ENCODE results near the gene FLG2. TPM values are rescaled to one million over a fixed set of nuclear protein-coding genes. Genes with fewer than 3 reads are reported as not detected.

The FLG2 gene
- polyA plus RNA-seq (0.15 to 0.98 TPM (median 0.41 TPM) in 3 replicates), polyA minus RNA-seq (0.73 to 4.8 TPM (median 1.2 TPM) in 3 replicates)
- polyA plus RNA-seq (2011; ENCODE audit: low read depth), result 156 TPM
- polyA plus RNA-seq (2011; cell fraction: cytosol; rRNA removed), result 0.05 and 0.34 TPM in 2 replicates
- polyA plus RNA-seq (2011; cell fraction: nucleus; rRNA removed), result 1.0 and 2.8 TPM in 2 replicates
- polyA plus RNA-seq (2012; ENCODE audit: low replicate concordance), result 0.29 and 106 TPM in 2 replicates
- 0.19 TPM for polyA minus RNA-seq (2011; cell fraction: cytosol; rRNA and poly(A)+ RNA removed)
- polyA minus RNA-seq (2011; cell fraction: nucleus; rRNA and poly(A)+ RNA removed), result 3.7 and 6.6 TPM in 2 replicates

DNA sequence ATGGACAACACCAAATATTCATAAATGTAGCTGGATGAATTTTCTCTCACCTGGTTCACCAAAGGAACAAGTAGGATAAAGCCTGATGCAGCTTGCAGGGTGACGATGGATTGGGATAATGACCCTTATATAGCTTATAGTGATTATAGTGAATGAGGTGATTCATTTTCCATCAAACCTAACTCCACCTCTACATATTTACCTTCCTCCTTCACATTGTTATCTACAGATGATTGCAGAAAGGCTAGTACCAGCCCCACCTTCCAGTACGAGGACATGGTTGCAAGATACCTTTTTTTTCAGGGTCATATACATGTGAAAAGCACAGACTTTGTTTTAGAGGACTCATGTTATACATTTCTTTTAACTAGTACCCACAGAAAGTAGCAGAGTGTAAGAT is at the start of gene FLG2:
Gene FLG2 (minus strand): TSS at position 101 of the 400 bp plus-strand sequence. CDS start 1,122 bp downstream, outside the sequence.
- no peak for TF ChIP-seq EZH2 (IDR thresholded peaks at IDR 0.05; ENCODE audit: low read length)
- TF ChIP-seq, protein P1, sequence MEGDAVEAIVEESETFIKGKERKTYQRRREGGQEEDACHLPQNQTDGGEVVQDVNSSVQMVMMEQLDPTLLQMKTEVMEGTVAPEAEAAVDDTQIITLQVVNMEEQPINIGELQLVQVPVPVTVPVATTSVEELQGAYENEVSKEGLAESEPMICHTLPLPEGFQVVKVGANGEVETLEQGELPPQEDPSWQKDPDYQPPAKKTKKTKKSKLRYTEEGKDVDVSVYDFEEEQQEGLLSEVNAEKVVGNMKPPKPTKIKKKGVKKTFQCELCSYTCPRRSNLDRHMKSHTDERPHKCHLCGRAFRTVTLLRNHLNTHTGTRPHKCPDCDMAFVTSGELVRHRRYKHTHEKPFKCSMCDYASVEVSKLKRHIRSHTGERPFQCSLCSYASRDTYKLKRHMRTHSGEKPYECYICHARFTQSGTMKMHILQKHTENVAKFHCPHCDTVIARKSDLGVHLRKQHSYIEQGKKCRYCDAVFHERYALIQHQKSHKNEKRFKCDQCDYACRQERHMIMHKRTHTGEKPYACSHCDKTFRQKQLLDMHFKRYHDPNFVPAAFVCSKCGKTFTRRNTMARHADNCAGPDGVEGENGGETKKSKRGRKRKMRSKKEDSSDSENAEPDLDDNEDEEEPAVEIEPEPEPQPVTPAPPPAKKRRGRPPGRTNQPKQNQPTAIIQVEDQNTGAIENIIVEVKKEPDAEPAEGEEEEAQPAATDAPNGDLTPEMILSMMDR (optimal IDR thresholded peaks at IDR 0.05 in 1 of 3, IDR thresholded peaks at IDR 0.05 in 1 of 3, conservative IDR thresholded peaks at IDR 0.05 in 1 of 3; ENCODE audit: extremely low read depth in 1 of 3, insufficient read depth in 2 of 3, low read length in 3 of 3), result no peak
- no peak within 1 kb of the TSS for H3K4me2 ChIP-seq (ENCODE audit: control insufficient read depth, extremely low read depth, insufficient read depth, low read depth, low read length)
- no peaks in the 10 kb centered on the region for H3K79me2 ChIP-seq (ENCODE audit: control insufficient read depth, insufficient read depth, low read length)
- H3K27ac ChIP-seq (ENCODE audit: control insufficient read depth, insufficient read depth, low read length), result no peak within 1 kb of the TSS
- no peak within 1 kb of the TSS for H3K9ac ChIP-seq (ENCODE audit: control insufficient read depth, extremely low read depth, insufficient read depth, low read length)
- DNase-seq (ENCODE audit: low read depth, low spot score) (no peak), FAIRE-seq (no peak)
- no peak within 1 kb of the TSS for H2AFZ ChIP-seq (ENCODE audit: control insufficient read depth, low read length)
- no peaks in the 10 kb centered on the region for H3K27me3 ChIP-seq (ENCODE audit: control insufficient read depth, extremely low read depth, insufficient read depth, low read length)
- H3K36me3 ChIP-seq (ENCODE audit: control insufficient read depth in 2 of 2, extremely low read depth in 1 of 2, insufficient read depth in 2 of 2, low read length in 2 of 2), result no peaks in the 10 kb centered on the region
- H3K4me1 ChIP-seq (ENCODE audit: control insufficient read depth, extremely low read depth, insufficient read depth, low read length), result peaks cover 8% of the 10 kb centered on the region
- no peak within 1 kb of the TSS for H3K4me3 ChIP-seq (ENCODE audit: control insufficient read depth in 2 of 3, extremely low read depth in 1 of 3, insufficient read depth in 2 of 3, low read depth in 1 of 3, low read length in 3 of 3)
- H4K20me1 ChIP-seq (ENCODE audit: control insufficient read depth, extremely low read depth, insufficient read depth, low read length), result no peaks in the 10 kb centered on the region
- H3K9me3 ChIP-seq (ENCODE audit: control insufficient read depth, low read depth, low read length), result no peaks in the 10 kb centered on the region
- dilution Hi-C loops (cut with MboI; ENCODE audit: extremely low pct_ligation_motif_present, low sequenced_read_pairs), result no loop called here
- no peaks in the 10 kb centered on the region for H3K9me1 ChIP-seq (ENCODE audit: control insufficient read depth, extremely low read depth, insufficient read depth, low read length)

GRCh38 chr1:152408664-152409063 is 48.9 kb upstream of the FLG2 start:
- Histone ChIP-seq H4K20me1 (ENCODE audit: control insufficient read depth, extremely low read depth, insufficient read depth, low read length) (no peaks in the 10 kb centered on the region), H3K4me2 (ENCODE audit: control insufficient read depth, extremely low read depth, insufficient read depth, low read depth, low read length) (no peak overlapping the region), H3K4me3 (ENCODE audit: control insufficient read depth in 2 of 3, extremely low read depth in 1 of 3, insufficient read depth in 2 of 3, low read depth in 1 of 3, low read length in 3 of 3) (no peak overlapping the region), H3K36me3 (ENCODE audit: control insufficient read depth in 2 of 2, extremely low read depth in 1 of 2, insufficient read depth in 2 of 2, low read length in 2 of 2) (no peaks in the 10 kb centered on the region), H2AFZ (ENCODE audit: control insufficient read depth, low read length) (no peak overlapping the region), H3K27me3 (ENCODE audit: control insufficient read depth, extremely low read depth, insufficient read depth, low read length) (peaks cover 6% of the 10 kb centered on the region), H3K9me1 (ENCODE audit: control insufficient read depth, extremely low read depth, insufficient read depth, low read length) (no peaks in the 10 kb centered on the region), H3K9me3 (ENCODE audit: control insufficient read depth, low read depth, low read length) (no peaks in the 10 kb centered on the region), H3K9ac (ENCODE audit: control insufficient read depth, extremely low read depth, insufficient read depth, low read length) (no peak overlapping the region), H3K27ac (ENCODE audit: control insufficient read depth, insufficient read depth, low read length) (no peak overlapping the region), H3K4me1 (ENCODE audit: control insufficient read depth, extremely low read depth, insufficient read depth, low read length) (no peaks in the 10 kb centered on the region), H3K79me2 (ENCODE audit: control insufficient read depth, insufficient read depth, low read length) (no peaks in the 10 kb centered on the region)
- no peak for FAIRE-seq
- DNase-seq (ENCODE audit: low read depth, low spot score), result no peak
- TF ChIP-seq, protein P1 (optimal IDR thresholded peaks at IDR 0.05 in 1 of 3, IDR thresholded peaks at IDR 0.05 in 1 of 3, conservative IDR thresholded peaks at IDR 0.05 in 1 of 3; ENCODE audit: extremely low read depth in 1 of 3, insufficient read depth in 2 of 3, low read length in 3 of 3), result no peak
- TF ChIP-seq EZH2 (IDR thresholded peaks at IDR 0.05; ENCODE audit: low read length), result no peak
- dilution Hi-C loops (cut with MboI; ENCODE audit: extremely low pct_ligation_motif_present, low sequenced_read_pairs), result no loop called here

Measured in keratinocyte (primary cell).